Melanocyte of skin (primary cell): ENCODE measurements around the gene PLA2G2D. TPM values are rescaled to one million over a fixed set of nuclear protein-coding genes. Genes with fewer than 3 reads are reported as not detected.

Experiments used
- total RNA-seq, 2 donors: library from RNA; depleted of rRNA; stranded (reverse); fragments of >200 nt; gene quantifications; 2 replicates each; pipeline ENCODE4 v1.2.3, GENCODE V29; 2012

The PLA2G2D gene, protein sequence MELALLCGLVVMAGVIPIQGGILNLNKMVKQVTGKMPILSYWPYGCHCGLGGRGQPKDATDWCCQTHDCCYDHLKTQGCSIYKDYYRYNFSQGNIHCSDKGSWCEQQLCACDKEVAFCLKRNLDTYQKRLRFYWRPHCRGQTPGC
- not detected for total RNA-seq

GRCh38 chr1:20119347-20119746 lies at the start of gene PLA2G2D:
PLA2G2D (minus strand) TSS chr1:20119536; CDS start chr1:20119498, 38 bp downstream.

DNA sequence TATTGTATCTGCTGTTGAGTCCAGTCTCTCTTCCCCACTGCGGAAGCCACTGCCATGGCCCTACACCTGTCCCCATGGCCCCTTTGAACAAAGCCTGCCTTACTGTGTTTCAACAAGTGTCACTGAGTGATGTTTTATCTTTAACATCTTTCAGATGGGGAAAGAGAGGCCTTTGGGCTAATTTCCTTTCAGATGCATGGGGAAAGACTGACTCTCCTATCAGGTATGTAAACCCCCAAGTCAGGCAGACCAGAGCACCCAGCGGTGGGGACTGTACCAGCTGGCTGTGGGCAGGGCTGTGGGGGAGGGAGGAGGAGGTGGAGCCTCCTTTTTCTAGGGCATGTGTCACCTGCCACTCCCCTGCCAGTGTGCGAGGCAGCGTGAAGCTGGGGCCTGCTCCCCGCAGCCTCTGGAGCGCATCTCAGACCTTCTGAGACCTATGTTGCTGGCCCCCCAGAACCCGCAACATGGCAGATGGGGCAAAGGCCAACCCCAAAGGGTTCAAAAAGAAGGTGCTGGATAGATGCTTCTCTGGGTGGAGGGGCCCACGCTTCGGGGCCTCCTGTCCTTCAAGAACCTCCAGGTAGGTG lies 19.7 kb upstream of the PLA2G2D start, which contains the start of gene PLA2G2F:
Gene PLA2G2F, plus strand, starts transcription at position 363 of the 590 bp plus-strand sequence. Its CDS starts 105 bp downstream, at position 468.

DNA sequence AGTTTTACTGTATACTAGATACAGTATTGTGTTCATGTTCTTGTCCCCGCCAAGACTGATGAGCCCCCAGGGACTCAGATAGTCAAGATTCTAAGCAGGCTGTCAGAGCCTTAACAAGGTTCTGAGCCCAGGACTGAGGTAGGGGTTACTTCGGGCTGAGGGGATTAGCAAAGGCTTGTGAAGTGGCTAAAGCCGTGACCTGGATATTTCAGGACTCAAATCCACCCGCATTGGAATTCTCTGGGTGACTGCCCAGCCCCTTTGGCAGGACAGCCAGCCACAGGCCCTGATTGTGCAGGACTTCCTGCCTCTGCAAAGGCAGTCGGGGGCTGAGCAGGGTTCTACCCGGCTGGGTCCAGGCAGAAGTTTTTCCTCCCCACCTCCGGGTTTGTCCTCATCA lies 49.5 kb downstream of the PLA2G2D start, which contains the start of gene PLA2G5:
Gene PLA2G5, plus strand, starts transcription at position 321 of the 400 bp plus-strand sequence. CDS start 14,637 bp downstream, outside the sequence.

Other genes with a start within 250 kb of the PLA2G2D start
- gene OTUD3, start 237.1 kb downstream of the PLA2G2D start, total RNA-seq, result 1 to 10 TPM; 2.1 to 3.3 TPM
- gene PLA2G2E, start 195.9 kb downstream of the PLA2G2D start, total RNA-seq, result not detected
- gene PLA2G2A, start 139.9 kb downstream of the PLA2G2D start, total RNA-seq, result not detected
- gene PLA2G5, start 49.3 kb downstream of the PLA2G2D start, total RNA-seq, result not detected
- gene PLA2G2F, start 19.8 kb upstream of the PLA2G2D start, total RNA-seq, result not detected
- gene UBXN10, start 66.6 kb upstream of the PLA2G2D start, total RNA-seq, result under 1 TPM; 0.33 to 0.34 TPM
- not detected for gene PLA2G2C, start 67.0 kb upstream of the PLA2G2D start, total RNA-seq
- not detected for gene VWA5B1, start 171.3 kb upstream of the PLA2G2D start, total RNA-seq